AG08396 (cell line): ENCODE results near the gene SRP72.

Experiments
- DNase-seq: peaks from one replicate; pipeline ENCODE4 v3.0.0; 2012; ENCODE audit warnings: low spot score, mixed read lengths

Gene SRP72

DNA sequence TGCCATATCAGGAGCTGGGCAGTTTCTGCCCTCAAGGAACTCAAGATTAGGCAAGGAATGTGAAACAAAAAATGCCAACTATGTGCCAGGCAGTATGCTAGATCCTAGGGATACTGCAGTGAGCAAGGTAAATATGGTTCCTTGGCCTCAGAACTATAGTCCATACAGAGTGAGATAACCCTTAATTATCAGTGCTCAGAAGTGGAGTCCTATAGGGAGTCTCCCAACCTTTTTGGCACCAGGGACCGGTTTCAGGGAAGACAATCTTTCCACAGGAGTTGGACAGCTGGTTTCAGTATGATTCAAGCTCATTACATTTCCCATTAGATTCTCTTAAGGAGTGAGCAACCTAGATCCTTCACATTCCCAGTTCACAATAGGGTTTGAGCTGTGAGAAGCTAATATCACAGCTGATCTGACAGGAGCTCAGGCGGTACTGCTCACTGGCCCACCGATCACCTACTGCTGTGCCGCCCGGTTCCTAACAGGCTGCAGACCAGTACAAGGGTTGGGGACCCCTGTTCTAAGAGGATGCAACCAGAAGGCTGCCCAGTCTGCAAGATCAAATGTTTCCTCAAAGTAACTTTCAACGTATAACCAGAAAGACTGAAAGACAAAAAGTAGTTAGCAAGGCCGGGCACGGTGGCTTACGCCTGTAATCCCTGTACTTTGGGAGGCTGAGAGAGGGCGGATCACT lies 1.7 kb upstream of the SRP72 start:
- no peak for DNase-seq

DNA sequence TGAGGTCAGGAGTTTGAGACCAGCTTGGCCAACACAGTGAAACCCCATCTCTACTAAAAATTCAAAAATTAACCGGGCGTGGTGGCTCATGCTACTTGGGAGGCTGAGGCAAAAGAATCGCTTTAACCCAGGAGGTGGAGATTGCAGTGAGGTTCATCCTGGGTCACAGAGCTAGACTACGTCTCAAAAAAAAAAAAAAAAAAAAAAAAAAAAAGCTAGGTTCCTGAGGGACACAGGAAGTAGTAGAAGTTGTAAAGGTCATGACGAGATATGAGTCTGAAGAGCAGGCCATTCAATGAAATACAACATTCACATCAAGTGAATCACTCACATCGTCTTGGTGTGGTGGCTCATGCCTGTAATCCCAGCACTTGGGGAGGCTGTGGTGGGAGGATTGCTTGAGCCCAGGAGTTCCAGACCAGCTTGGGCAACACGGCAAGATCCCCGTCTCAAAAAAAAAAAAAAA lies 1.1 kb upstream of the SRP72 start:
- DNase-seq, result peak; percentile 82

DNA sequence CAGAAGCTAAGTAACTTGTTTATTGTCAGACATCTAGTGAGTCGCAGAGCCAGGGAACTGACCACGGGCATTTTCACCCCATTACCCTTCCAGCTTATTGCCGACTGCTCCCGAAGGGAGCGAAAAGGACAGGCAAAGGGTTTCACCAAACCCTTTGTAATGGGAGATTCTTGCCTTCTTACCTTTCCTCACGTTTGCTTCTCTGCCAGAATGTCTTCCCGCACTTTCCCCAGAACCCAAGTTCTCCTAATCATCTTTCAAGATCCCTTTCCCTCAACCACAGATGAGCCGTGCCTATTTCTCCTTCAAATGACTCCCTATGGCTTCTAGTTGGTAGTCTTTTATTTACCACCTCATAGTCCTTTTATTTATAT lies 520 bp upstream of the SRP72 start:
- DNase-seq, result peak; percentile 18

DNA sequence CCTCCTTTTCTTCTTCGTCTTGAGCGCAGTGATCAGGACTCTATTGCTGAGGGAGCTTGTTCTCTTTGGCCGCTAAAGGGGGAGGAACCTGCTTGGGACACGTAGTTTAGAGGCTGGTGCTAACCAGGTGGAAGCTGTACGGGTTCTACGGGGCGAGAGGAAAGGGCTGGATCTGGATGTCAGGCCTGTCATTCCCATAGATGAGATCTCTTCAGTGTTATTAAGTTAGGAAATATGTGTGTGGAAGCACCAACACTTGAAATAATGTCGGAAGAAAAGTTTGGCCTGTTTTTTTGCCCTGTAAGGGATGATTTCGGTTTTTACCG lies 643 bp downstream of the SRP72 start:
- no peak for DNase-seq

DNA sequence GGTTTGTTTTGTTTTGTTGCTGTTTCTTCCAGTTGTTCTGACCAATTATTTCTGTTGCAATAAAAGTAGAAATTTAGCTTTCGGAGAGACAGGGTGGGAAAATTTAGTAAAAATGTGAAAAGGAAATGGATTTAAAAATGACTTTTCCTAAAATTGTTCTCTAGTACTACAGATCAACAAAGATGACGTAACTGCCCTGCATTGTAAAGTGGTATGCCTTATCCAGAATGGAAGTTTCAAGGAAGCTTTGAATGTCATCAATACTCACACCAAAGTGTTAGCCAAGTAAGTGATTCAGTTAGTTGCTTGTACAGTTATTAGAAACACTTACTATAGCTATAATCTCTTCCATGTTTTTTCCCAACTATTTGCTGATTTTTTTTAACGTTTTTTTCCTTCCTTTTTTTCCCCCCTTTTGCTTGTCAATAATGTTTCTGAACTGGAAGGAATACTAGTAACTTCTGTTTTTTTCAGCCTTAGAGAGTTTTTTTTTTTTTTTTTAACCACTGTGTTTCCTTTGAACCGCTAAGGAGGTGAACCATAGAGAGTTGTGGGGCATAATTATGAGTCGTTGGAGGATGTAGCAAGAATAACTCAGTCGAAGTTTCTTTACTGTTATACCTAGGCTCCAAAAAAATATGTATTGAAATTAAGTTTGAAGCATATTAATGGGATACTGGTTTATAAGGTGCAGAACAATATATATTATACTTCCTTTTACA lies 2.2 kb downstream of the SRP72 start:
- no peak for DNase-seq

DNA sequence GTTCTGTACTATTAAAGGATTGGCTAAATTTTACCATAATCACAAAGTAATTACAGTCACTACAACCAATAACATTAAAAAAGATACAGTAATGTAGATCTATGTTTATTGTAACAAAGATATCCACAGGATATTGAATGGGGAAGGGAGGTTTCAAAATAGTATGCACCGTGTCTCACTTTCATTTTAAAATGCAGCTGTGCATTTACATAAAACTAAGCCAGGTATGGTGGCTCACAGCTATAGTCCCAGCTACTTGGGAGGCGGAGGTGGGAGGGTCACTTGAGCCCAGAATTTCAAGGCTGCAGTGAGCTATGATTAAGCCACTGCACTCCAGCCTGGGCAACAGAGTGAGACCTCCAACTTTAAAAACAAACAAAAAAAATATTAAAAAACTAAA lies 8.5 kb downstream of the SRP72 start:
- no peak for DNase-seq

DNA sequence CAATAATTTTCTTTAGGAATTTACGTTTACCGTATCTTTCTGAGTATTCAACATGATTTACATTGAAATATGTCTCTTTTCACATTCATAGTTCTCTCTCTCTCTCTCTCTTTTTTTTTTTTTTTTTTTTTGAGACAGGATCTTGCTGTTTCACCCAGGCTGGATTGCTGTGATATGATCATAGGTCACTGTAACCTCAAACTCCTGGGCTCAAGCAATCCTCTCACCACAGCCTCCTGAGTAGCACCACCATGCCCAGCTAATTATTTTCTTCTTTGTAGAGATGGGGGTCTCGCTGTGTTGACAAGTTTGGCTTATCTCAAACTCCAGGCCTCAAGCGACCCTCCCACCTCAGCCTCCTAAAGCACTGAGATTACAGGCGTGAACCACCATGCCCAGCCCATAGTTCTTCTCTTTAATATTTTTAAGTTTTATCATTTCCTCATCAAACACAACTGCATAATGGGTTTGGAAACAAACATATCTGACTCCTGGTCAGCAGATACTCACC lies 9.8 kb downstream of the SRP72 start:
- DNase-seq, result no peak

DNA sequence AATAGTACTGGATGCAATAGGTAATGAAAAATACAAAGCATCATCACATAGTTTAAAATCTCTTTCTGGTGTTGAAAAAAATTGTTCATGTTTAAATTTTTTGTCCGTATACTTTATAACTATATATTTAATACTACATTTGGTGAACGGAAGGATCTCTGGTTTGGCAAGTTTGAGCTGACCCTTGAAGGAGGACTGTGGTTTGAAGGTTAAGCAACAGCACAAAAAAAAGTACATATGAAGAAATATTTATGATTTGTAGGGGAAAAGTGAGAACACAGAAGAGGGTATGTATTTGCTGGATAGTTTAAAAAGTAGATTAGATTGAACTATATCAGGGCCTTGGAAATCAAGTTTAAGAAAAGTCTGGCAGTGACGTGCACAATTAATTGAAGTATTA lies 13.3 kb downstream of the SRP72 start:
- no peak for DNase-seq

DNA sequence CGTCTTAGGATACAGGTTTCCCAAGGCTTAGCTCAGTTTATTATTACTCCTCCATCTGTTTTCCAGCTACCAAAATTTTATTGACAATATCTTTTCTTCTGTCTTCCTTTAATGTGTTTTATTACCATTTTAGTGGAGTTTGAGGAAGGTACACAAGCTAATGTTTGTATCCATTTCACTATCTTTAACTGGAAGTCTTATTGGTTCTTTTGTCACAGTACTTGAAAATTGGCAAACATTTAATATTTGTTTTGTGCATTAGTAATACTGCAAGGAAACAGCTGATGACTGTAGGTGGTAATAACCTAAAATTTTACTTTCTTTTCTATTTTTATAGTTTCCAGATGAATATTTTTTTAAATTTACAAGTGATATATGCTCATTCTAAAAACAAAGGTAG lies 28.8 kb downstream of the SRP72 start:
- DNase-seq, result no peak

DNA sequence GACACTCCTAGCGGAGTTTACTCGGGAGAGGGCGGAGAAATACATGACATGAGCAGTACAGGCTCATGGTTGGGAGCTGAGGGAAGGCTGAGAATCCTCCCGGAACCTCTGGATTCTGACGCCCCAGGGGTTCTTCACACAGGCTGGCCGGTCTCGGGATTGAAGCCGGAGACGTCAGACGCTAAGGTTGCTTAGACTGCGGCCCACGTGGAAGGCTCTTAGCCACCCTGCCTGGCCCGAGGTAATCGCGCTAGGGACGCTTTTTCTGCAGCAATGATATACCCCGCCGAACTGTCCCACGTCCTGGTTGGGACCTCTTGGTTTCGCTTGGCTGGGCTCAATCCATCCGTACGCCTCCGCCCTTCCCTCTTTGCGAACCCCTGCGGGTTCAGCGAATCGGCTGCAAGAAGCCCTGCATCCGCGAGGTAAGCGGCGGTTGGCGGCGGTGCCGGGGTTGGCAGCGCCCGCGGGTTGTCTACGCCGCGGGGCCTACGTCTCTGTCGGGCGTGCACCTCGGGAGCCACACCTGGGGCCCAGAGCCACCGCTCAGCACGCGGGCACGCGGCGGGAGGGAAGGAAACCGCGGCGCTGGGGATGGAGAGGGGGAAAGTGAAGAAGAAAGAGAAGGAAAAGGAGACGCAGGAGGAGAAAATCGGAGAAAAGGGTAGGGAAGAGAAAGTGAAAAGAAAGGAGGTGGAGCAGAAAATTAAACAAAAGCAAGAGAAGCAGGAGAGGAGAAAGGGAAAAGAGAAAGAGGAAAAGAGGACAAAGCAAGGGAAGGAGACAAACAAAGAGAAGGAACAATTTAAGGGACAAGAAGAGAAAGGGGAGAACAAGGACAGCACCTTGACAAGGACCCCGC lies 38.1 kb downstream of the SRP72 start, which contains the start of gene ARL9:
TSS of gene ARL9 (plus strand) at position 523 of the 862 bp plus-strand sequence. CDS start at position 595, 72 bp downstream.
- DNase-seq, result peak; percentile 59

DNA sequence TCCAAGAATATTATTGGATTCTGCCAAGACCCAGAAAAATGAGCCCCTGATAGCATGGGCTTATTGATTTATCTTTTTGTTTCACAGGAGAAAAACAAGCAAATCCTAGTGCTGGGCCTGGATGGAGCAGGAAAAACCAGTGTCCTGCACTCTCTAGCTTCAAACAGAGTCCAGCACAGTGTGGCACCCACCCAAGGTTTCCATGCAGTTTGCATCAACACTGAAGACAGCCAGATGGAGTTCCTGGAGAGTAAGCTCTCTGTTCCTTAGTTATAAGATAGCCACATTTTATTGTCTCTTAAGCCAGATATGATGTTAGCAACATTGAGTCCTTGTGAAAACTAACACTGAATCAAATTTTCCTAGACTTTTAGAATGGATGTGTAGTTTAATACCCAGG lies 43.7 kb downstream of the SRP72 start:
- no peak for DNase-seq

DNA sequence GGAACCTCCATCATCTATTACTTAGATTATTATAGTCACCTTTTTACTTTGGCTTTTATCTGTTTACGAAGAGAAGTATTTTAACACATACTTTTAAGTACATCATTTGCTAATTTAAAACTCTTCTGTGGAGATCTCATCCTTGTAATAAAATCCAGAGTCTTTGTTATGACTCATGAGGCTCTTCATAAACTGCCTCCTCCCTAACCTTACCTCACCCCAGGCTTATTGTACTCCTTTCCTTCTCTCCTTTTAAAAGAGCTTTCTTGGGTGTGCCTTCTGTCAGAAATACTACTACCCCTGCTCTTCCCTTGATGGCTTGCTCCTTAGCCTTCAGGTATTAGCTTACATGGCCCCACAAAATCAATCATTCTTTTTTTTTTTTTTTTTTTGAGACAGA lies 44.7 kb downstream of the SRP72 start:
- DNase-seq, result peak; percentile 28

DNA sequence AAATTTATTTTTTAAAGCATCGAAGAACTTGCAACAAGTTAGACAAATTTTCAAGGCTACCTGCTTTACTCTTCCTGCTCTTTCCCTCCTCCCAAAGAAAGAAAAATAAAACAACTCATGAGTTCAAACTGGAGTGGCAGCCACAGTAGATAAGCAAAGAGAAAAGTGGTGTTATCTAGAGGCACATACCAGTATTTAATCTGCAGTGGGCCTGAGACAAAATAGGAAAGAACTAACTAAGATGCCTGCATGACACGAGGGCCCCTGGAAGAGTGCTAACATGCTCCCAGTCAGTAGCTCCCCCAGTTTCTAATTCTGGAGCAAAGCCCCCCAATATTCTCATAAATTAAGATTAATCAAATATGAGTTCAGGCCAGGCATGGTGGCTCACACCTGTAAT lies 46.1 kb downstream of the SRP72 start:
- no peak for DNase-seq

DNA sequence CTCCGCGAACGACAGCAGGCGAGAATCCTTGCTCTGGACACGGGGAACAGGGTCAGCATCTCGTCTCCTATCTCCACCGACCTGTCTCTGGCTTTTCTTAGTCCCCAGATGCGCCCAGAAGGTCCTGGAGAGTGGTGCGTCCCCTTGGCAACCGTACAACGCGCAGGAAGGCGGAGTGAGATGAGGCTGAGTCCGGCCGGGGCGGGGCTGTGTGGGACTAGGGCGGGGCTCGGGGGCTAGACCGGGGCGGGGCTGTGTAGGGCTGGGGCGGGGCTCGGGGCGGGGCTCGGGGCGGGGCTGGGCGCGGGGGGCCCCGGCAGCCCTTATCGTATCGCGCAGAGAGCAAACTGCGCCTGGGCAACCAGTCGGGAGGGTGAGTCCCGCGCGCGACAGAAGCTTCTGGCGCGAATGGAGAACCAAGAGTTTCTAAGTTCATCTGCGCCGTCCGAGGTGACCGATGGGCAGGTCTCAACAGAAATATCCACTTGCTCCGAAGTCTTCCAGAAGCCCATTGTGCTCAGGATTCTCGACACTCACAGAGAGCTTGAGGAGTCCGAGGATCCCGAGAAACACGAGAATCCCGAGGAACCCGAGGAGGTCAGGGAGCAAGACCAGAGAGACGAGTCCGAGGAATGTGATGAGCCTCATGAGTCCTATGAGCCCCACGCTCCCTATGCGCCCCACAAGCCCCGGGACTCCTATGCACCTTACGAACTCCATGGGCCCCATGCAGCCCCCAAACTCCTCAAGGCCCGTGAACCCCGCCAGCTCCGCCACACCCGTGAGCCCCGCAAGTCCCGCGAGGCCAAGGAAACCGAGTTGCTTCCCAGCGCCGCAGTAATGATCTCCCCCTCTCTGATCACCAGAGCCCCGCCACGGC lies 63.1 kb downstream of the SRP72 start:
- DNase-seq, result peak; percentile 95

DNA sequence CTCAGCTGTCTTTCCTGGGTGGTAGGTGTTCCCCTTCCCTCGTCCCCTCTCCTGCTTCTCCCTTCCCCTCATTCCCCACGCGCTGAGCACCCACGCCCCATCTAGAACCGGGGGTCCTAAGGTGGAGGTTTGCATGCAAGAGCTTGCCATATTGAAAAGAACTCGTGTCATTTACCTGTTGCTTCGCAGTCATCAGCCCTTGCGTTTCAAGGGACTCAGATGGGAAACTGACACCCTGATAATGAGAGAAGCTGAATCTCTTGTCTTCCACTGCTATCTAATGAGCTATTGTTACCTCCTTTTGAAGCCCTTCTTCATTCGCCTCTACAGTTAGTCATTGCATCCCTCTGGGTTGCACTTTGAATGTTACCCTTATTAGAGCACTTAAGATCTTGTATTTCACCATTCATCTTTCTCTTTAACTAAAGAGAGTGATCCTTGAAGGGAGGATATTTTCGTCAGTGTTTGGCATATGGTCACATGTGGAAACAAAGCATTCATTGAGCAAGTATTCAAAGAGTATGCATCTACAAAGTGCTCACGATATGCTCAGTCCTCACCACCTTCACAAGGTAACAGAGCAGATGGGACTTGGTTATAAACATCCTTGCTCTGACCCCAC lies 63.8 kb downstream of the SRP72 start:
- no peak for DNase-seq

DNA sequence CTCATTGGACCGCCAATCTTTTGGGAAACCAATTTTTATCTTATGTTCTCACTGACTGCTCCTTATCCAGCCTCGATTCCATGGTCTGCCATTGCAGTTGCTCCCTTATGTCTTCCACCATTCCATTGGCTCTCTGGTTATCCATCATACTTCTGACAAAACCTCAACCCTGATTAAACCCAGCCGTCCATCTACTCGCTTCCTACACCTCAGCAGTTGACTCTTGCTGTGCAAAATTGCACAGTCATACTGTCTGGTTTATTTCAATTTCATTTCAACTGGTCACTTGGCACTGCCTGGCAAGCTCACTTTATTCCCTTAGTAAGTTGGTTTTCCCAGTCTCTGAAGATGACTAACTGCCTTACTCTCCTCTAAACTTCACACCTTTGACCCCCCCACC lies 64.4 kb downstream of the SRP72 start:
- no peak for DNase-seq

DNA sequence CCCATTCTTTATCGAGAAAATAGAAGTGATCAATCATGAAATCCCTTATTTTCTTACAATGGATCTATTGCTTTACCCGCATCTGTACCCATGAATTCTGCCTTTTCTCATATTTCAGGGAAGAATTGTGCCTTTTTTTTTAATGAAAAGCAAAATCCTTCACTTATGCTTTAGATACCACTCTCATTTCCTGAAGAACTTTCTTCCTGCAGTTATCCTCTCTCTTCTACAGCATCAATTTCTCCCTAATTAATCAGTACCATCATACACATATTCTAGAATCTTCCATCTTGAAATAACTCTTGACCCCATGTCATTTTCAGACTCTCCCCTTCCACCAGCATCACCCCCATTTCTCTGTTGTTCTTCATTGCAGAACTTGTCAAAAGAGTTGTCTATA lies 64.8 kb downstream of the SRP72 start:
- DNase-seq, result no peak

DNA sequence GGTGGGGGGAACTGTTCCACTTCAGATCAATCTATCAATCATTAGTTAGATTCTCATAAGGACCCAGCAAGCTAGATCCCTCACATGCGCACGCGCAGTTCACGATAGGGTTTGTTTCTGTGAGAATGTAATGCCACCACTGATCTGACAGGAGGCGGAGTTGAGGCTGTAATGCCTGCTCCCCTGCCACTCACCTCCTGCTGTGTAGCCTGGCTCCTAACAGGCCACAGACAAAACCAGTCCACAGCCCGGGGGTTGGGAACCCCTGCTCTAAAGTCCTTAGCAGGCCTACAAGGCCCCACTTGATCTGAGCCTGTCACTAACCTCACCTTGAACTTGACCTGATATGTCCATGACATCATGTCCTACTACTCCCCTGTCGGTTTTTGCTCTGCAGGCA lies 68.5 kb downstream of the SRP72 start:
- DNase-seq, result no peak

DNA sequence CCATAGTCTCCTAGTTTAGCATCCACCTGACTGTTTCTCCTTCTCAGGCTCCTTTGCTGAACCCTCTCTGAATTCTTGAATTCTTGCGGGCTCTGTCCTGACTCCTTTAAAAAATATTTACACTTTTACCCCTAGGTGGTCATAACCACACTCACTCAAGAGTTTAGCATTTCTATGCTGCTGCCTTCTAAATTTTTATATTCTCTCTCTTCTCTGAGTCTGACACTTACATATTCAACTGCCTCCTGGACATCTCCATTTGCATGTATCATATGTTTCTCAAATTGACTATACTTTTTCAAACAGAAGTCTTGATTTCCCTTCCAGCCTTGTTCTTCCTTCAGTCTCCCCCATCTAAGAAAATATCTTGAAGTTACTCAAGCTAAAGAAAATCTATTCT lies 69.7 kb downstream of the SRP72 start:
- no peak for DNase-seq

DNA sequence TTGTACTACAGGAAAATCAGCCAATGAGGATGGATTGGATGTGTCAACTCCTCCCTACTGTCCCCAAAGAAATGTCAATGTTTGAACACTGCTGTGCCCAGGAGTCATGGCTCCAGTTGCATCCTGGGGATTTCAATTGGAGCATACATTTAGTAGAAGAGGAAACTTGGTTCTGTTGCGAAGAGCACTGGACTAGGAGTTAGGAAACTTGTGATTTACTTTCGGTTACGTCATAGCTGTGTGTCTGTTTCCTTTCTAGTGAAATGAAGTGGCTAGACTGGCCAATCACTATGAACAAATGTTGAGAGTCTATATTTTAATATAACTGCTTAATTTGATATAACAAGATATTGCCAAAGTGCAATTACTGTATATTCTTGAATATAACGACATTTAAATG lies 73.4 kb downstream of the SRP72 start:
- no peak for DNase-seq

DNA sequence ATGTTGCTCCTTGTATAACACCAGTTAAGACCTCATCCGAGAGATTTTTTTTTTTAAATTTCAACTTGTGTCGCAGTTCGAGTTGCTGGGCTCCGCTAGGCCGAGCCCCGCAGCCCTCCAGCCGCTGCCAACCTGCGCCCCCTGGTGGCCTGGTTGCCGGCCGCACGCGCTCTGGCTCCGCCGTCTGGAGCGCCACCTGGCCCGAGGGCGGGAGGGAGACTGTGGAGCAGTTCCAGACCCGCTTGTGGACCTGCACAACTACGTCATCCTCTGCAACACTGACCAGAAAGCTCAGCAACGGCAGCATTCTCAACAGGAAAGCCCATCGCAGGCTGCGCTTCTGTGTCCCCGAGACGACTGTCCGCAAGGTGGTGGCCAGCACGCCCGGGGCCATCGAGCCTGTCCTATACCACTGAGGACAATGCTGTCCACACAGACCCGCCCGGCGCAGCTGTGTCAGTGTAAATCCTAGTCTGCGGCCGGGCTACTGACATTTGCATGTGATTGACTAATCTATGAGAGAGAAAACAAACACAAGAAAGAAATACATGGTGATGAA lies 77.2 kb downstream of the SRP72 start:
- peak; percentile 89 for DNase-seq
